ENCODE data around the gene ODAD3. TPM values are rescaled to one million over a fixed set of nuclear protein-coding genes. Genes with fewer than 3 reads are reported as not detected.

ODAD3 gene
- total and polyA plus RNA-seq, 2 of the 13 experiments (the other 11 are each of a cell fraction or from before 2014, with no cell fraction given): 0.04 to 0.08 TPM

- TF ChIP-seq ZBTB7A (CRISPR knock-in tag; IDR thresholded peaks at IDR 0.05) (no peak; the same call in 1 of the 2 replicates), ZNF780A (CRISPR knock-in tag; IDR thresholded peaks at IDR 0.05) (no peak), RBFOX2 (IDR thresholded peaks at IDR 0.05; ENCODE audit: low read depth, low read length) (peak; percentile 55), FOXO4 (CRISPR knock-in tag; conservative IDR thresholded peaks at IDR 0.05) (no peak), TFDP1 (CRISPR knock-in tag; IDR thresholded peaks at IDR 0.05; ENCODE audit: borderline replicate concordance) (peak; percentile 95), ZNF687 (CRISPR knock-in tag; IDR thresholded peaks at IDR 0.05) (peak; percentile 95), GLMP (CRISPR knock-in tag; IDR thresholded peaks at IDR 0.05; ENCODE audit: borderline replicate concordance) (no peak), FOXJ3 (CRISPR knock-in tag; IDR thresholded peaks at IDR 0.05; ENCODE audit: borderline replicate concordance) (no peak), MAFF (IDR thresholded peaks at IDR 0.05; ENCODE audit: low read depth, low read length) (no peak), ZUFSP (CRISPR knock-in tag; IDR thresholded peaks at IDR 0.05; ENCODE audit: borderline replicate concordance) (no peak), PLRG1 (conservative IDR thresholded peaks at IDR 0.05) (no peak), ZBTB7B (CRISPR knock-in tag; IDR thresholded peaks at IDR 0.05) (no peak; the same call in 1 of the 2 replicates), ZNF382 (CRISPR knock-in tag; IDR thresholded peaks at IDR 0.05; ENCODE audit: borderline replicate concordance) (no peak), ZNF761 (CRISPR knock-in tag; conservative IDR thresholded peaks at IDR 0.05) (peak; percentile 65; the same call in 1 of the 2 replicates)
Measured at GRCh38 chr19:11482384-11483050, 47.6 kb upstream of the ODAD3 start (continued).
